Endothelial cell of umbilical vein (primary cell): ENCODE results near the gene RAC2. TPM values are rescaled to one million over a fixed set of nuclear protein-coding genes. Genes with fewer than 3 reads are reported as not detected.

ENCODE experiments used
- BruUV-seq: library from RNA; stranded (reverse); fragments of 400-500 nt; replicated peaks from 2 replicates; lab custom pipeline; 2021; lab: Mats Ljungman, UMichigan
- CTCF ChIA-PET: fragments of 300-600, 350-600 bp; sonication (Branson Sonifier 250); formaldehyde crosslinking; loops from one replicate; lab custom pipeline; 2021; ENCODE audit warnings: antibody characterized with exemption, inconsistent platforms; lab: Charles Lee
- POLR2A ChIA-PET: fragments of 300-600, 350-600 bp; sonication (Branson Sonifier 250); formaldehyde crosslinking; loops from one replicate; lab custom pipeline; 2021; ENCODE audit warnings: antibody characterized with exemption, inconsistent platforms; lab: Charles Lee
- DNase-seq: peaks from one replicate; pipeline ENCODE4 v3.0.0-alpha.2; 2011; ENCODE audit warnings: low read depth, low spot score
- FAIRE-seq: peaks from 2 replicates; lab custom pipeline; 2011; peaks lifted over from hg19 to GRCh38; lab: Jason Lieb, UNC
- H2AFZ ChIP-seq: 2 replicates; pipeline ENCODE4 v1.6.0; 2012; ENCODE audit warnings: low read depth, low read length, control low read depth, inconsistent platforms
- H3K27ac ChIP-seq: 2 replicates; pipeline ENCODE4 v1.5.1; 2011; ENCODE audit warnings: low read depth, mild to moderate bottlenecking, control low read depth, low read length, moderate library complexity; ENCODE audit not compliant: insufficient read depth
- H3K27me3 ChIP-seq, 2 experiments: 2 replicates each; pipeline versions ENCODE4 v1.6.0 to v1.6.1; 2011; ENCODE audit warnings: low read length in 2 of 2, mixed read lengths in 1 of 2; ENCODE audit not compliant: control insufficient read depth in 2 of 2, insufficient read depth in 2 of 2
- H3K36me3 ChIP-seq, 2 experiments: 2 replicates in 1 of 2; 3 replicates in 1 of 2; pipeline ENCODE4 v1.5.1; 2011; ENCODE audit warnings: low read length in 2 of 2, mild to moderate bottlenecking in 1 of 2, moderate library complexity in 1 of 2; ENCODE audit not compliant: control insufficient read depth in 2 of 2, insufficient read depth in 2 of 2; ENCODE audit errors: extremely low read depth in 1 of 2
- H3K4me1 ChIP-seq: 3 replicates; pipeline ENCODE4 v1.5.1; 2011; ENCODE audit warnings: mild to moderate bottlenecking, low read length; ENCODE audit not compliant: control insufficient read depth, insufficient read depth; ENCODE audit errors: extremely low read depth
- H3K4me2 ChIP-seq: 2 replicates; pipeline ENCODE4 v1.6.1; 2011; ENCODE audit warnings: low read length, control low read depth, mixed read lengths; ENCODE audit not compliant: insufficient read depth
- H3K4me3 ChIP-seq, 3 experiments: fragments of 200-600 bp in 1 of 3; sonication (generic), shearing (Covaris generic) in 1 of 3; replicated peaks in 1 of 3; 2 replicates each; pipeline ENCODE4 v1.5.1; 2011 to 2016; ENCODE audit warnings: control low read depth in 3 of 3, low read length in 3 of 3, mild to moderate bottlenecking in 2 of 3, inconsistent platforms in 1 of 3, low read depth in 1 of 3, moderate library complexity in 1 of 3; ENCODE audit not compliant: insufficient read depth in 1 of 3
- H3K79me2 ChIP-seq: 2 replicates; pipeline ENCODE4 v1.6.0; 2012; ENCODE audit warnings: low read length, inconsistent platforms; ENCODE audit not compliant: control insufficient read depth, insufficient read depth
- H3K9ac ChIP-seq: replicated peaks from 2 replicates; pipeline ENCODE3; 2011; ENCODE audit warnings: low read length, control low read depth; ENCODE audit not compliant: insufficient read depth; ENCODE audit errors: extremely low read depth
- H3K9me1 ChIP-seq: replicated peaks from 3 replicates; pipeline ENCODE4 v1.6.0; 2011; ENCODE audit warnings: mild to moderate bottlenecking, low read length; ENCODE audit not compliant: control insufficient read depth, insufficient read depth; ENCODE audit errors: extremely low read depth
- H3K9me3 ChIP-seq: replicated peaks from 2 replicates; pipeline ENCODE4 v1.5.1; 2012; ENCODE audit warnings: low read length, inconsistent platforms; ENCODE audit not compliant: control insufficient read depth, insufficient read depth
- H4K20me1 ChIP-seq: replicated peaks from 2 replicates; pipeline ENCODE3; 2011; ENCODE audit warnings: mild to moderate bottlenecking, low read length; ENCODE audit not compliant: control insufficient read depth, insufficient read depth; ENCODE audit errors: extremely low read depth
- EZH2 ChIP-seq: IDR thresholded peaks from 2 replicates; pipeline ENCODE4 v1.6.1; 2012; ENCODE audit warnings: borderline replicate concordance, low read depth, mild to moderate bottlenecking, moderate library complexity, low read length, inconsistent platforms; ENCODE audit not compliant: severe bottlenecking
- FOS ChIP-seq: IDR thresholded peaks from 2 replicates; pipeline ENCODE4 v1.6.1; 2011; ENCODE audit warnings: mild to moderate bottlenecking, low read length, moderate library complexity, borderline replicate concordance; ENCODE audit not compliant: insufficient read depth
- GATA2 ChIP-seq: IDR thresholded peaks from 2 replicates; pipeline ENCODE4 v1.7.0; 2011; ENCODE audit warnings: low read depth, mild to moderate bottlenecking, moderate library complexity, mixed read lengths, low read length; ENCODE audit not compliant: insufficient read length, insufficient read depth
- JUN ChIP-seq: IDR thresholded peaks from 2 replicates; pipeline ENCODE4 v1.6.1; 2011; ENCODE audit warnings: borderline replicate concordance, low read depth; ENCODE audit not compliant: insufficient read length, insufficient read depth
- MAX ChIP-seq: IDR thresholded peaks from 2 replicates; pipeline ENCODE4 v1.6.1; 2011; ENCODE audit not compliant: insufficient read depth, insufficient read length
- MYC ChIP-seq: IDR thresholded peaks from one replicate; pipeline ENCODE4 v1.6.1; 2011; ENCODE audit warnings: mild to moderate bottlenecking, low read depth, low read length
- POLR2A ChIP-seq: IDR thresholded peaks from 2 replicates; pipeline ENCODE4 v1.6.1; 2012; ENCODE audit warnings: low read depth, mild to moderate bottlenecking, control low read depth, low read length
- POLR2AphosphoS5 ChIP-seq: IDR thresholded peaks from 2 replicates; pipeline ENCODE4 v1.6.1; 2012; ENCODE audit warnings: low read depth, mild to moderate bottlenecking, control low read depth, low read length, moderate library complexity; ENCODE audit not compliant: insufficient read depth
- dilution Hi-C: fragments of 300-500 bp; cut with MboI; formaldehyde crosslinking; loops from one replicate; pipeline ENCODE4 v1.15.0; 2019; ENCODE audit warnings: low sequenced_read_pairs; ENCODE audit not compliant: extremely low pct_ligation_motif_present
- intact Hi-C: fragments of 100-400 bp; cut with micrococcal nuclease; formaldehyde crosslinking; loops from one replicate; pipeline ENCODE4 v1.10.0; 2022
- polyA plus RNA-seq, 4 experiments: library from polyadenylated mRNA; depleted of rRNA in 3 of 4; stranded (reverse) in 3 of 4; unstranded in 1 of 4; fragments of >200 nt; gene quantifications; 2 replicates each; pipeline versions ENCODE4 v1.2.1 to v1.2.3, GENCODE V29; 2011 to 2012; ENCODE audit warnings: missing spikeins in 1 of 4
- total RNA-seq: library from RNA; stranded (reverse); gene quantifications from 2 replicates; pipeline ENCODE4 v1.2.3, GENCODE V29; 2021
- TF ChIP-seq, protein P1 (sequence below), 2 donors: IDR thresholded peaks; 1 replicate in 1 of 2; 2 replicates in 1 of 2; pipeline ENCODE4 v1.5.1; 2011; ENCODE audit warnings: low read length in 2 of 2, mild to moderate bottlenecking in 2 of 2, moderate library complexity in 2 of 2, control low read depth in 1 of 2, inconsistent platforms in 1 of 2, low read depth in 1 of 2; ENCODE audit not compliant: insufficient read depth in 1 of 2; ENCODE audit errors: extremely low read depth in 1 of 2

RAC2 gene
- total and polyA plus RNA-seq, 2 donors (not counting 3 experiments of a cell fraction or from before 2014, with no cell fraction given), result 122 to 181 TPM

- Histone ChIP-seq H3K4me1 (peaks cover 41% of the 10 kb centered on the region), H3K9me3 (no peaks in the 10 kb centered on the region), H3K36me3 (no peaks in the 10 kb centered on the region), H3K9me1 (no peaks in the 10 kb centered on the region), H3K4me3 (no peak overlapping the region), H4K20me1 (no peaks in the 10 kb centered on the region), H3K9ac (no peak overlapping the region), H3K27ac (no peak overlapping the region), H3K79me2 (no peaks in the 10 kb centered on the region), H3K27me3 (no peaks in the 10 kb centered on the region), H2AFZ (no peak overlapping the region), H3K4me2 (no peak overlapping the region)
- intact Hi-C loops (no loop called here), dilution Hi-C loops (no loop called here)
- no peak for FAIRE-seq
- ChIA-PET CTCF (no interaction called here), POLR2A (no interaction called here)
- peak; percentile 24 for DNase-seq
- BruUV-seq, result no TSS peak
- TF ChIP-seq EZH2 (no peak), MAX (no peak), MYC (no peak), GATA2 (no peak), JUN (no peak), FOS (no peak), POLR2AphosphoS5 (no peak), POLR2A (no peak)
- TF ChIP-seq, protein P1, sequence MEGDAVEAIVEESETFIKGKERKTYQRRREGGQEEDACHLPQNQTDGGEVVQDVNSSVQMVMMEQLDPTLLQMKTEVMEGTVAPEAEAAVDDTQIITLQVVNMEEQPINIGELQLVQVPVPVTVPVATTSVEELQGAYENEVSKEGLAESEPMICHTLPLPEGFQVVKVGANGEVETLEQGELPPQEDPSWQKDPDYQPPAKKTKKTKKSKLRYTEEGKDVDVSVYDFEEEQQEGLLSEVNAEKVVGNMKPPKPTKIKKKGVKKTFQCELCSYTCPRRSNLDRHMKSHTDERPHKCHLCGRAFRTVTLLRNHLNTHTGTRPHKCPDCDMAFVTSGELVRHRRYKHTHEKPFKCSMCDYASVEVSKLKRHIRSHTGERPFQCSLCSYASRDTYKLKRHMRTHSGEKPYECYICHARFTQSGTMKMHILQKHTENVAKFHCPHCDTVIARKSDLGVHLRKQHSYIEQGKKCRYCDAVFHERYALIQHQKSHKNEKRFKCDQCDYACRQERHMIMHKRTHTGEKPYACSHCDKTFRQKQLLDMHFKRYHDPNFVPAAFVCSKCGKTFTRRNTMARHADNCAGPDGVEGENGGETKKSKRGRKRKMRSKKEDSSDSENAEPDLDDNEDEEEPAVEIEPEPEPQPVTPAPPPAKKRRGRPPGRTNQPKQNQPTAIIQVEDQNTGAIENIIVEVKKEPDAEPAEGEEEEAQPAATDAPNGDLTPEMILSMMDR (IDR thresholded peaks at IDR 0.05; ENCODE audit: extremely low read depth in 1 of 2, insufficient read depth in 1 of 2, low read depth in 1 of 2, low read length in 2 of 2), result no peak
Observed at GRCh38 chr22:37193629-37194191, 50.4 kb downstream of the RAC2 start.
